ENCODE data around the gene CCDC88C. TPM values are rescaled to one million over a fixed set of nuclear protein-coding genes. Genes with fewer than 3 reads are reported as not detected.

Gene CCDC88C
- total RNA-seq, 1 experiment from 2014 or later, result 29.8 TPM

GRCh38 chr14:91396013-91396660 is 21.5 kb downstream of the CCDC88C start:
- Mint-ChIP-seq H3K27me3 (ENCODE audit: insufficient read depth, unreplicated experiment) (no peaks in the 10 kb centered on the region), H3K4me3 (ENCODE audit: unreplicated experiment) (no peak overlapping the region), H3K9me3 (ENCODE audit: unreplicated experiment) (no peaks in the 10 kb centered on the region), H3K27ac (ENCODE audit: unreplicated experiment) (no peak overlapping the region), H3K36me3 (ENCODE audit: insufficient read depth, unreplicated experiment) (peaks cover 10% of the 10 kb centered on the region), H3K4me1 (ENCODE audit: low read depth, unreplicated experiment) (peaks cover 6% of the 10 kb centered on the region)
- no TSS peak for BruUV-seq (replicated peaks)
- CTCF ChIA-PET, result no interaction called here
- DNase-seq, result no peak
- POLR2A ChIA-PET, result no interaction called here
- Histone ChIP-seq H3K4me1 (no peaks in the 10 kb centered on the region), H3K27me3 (replicated peaks; ENCODE audit: control insufficient read depth, insufficient read depth, low read length) (no peaks in the 10 kb centered on the region), H3K36me3 (ENCODE audit: control insufficient read depth, insufficient read depth, low read length) (no peaks in the 10 kb centered on the region), H3K4me3 (ENCODE audit: low read depth, low read length) (no peak overlapping the region), H3K9me3 (no peaks in the 10 kb centered on the region)
- intact Hi-C loops (cut with micrococcal nuclease; ENCODE audit: unreplicated experiment), result no loop called here
- no peak for TF ChIP-seq CTCF (IDR thresholded peaks at IDR 0.05; ENCODE audit: insufficient read depth in 1 of 2, low read depth in 1 of 2, low read length in 1 of 2, severe bottlenecking in 1 of 2, unreplicated experiment in 1 of 2)

- H3K4me1 ChIP-seq, result no peaks in the 10 kb centered on the region
- H3K9me3 ChIP-seq, result no peaks in the 10 kb centered on the region
- TF ChIP-seq CTCF (IDR thresholded peaks at IDR 0.05; ENCODE audit: insufficient read depth in 1 of 2, low read depth in 1 of 2, low read length in 1 of 2, severe bottlenecking in 1 of 2, unreplicated experiment in 1 of 2), result no peak
- H3K4me1 Mint-ChIP-seq (ENCODE audit: low read depth, unreplicated experiment), result peaks cover 6% of the 10 kb centered on the region
- no TSS peak for BruUV-seq (replicated peaks)
- ChIA-PET POLR2A (no interaction called here), CTCF (interaction anchor here (0.5 kb wide), 1 partner anchor 516 kb away, joined by 6 read pairs; no protein-coding TSS in a partner anchor)
- intact Hi-C loops (cut with micrococcal nuclease; ENCODE audit: unreplicated experiment), result no loop called here
- no peak overlapping the region for H3K4me3 ChIP-seq (ENCODE audit: low read depth, low read length)
- peaks cover 10% of the 10 kb centered on the region for H3K36me3 Mint-ChIP-seq (ENCODE audit: insufficient read depth, unreplicated experiment)
- no peak overlapping the region for H3K4me3 Mint-ChIP-seq (ENCODE audit: unreplicated experiment)
- no peaks in the 10 kb centered on the region for H3K27me3 Mint-ChIP-seq (ENCODE audit: insufficient read depth, unreplicated experiment)
- no peaks in the 10 kb centered on the region for H3K9me3 Mint-ChIP-seq (ENCODE audit: unreplicated experiment)
- DNase-seq, result no peak
- H3K27me3 ChIP-seq (replicated peaks; ENCODE audit: control insufficient read depth, insufficient read depth, low read length), result no peaks in the 10 kb centered on the region
- no peak overlapping the region for H3K27ac Mint-ChIP-seq (ENCODE audit: unreplicated experiment)
- no peaks in the 10 kb centered on the region for H3K36me3 ChIP-seq (ENCODE audit: control insufficient read depth, insufficient read depth, low read length)
Observed at GRCh38 chr14:91395466-91395865, 22.2 kb downstream of the CCDC88C start.

GRCh38 chr14:91394105-91395081 is 23.2 kb downstream of the CCDC88C start:
- H3K9me3 ChIP-seq, result no peaks in the 10 kb centered on the region
- intact Hi-C loops (cut with micrococcal nuclease; ENCODE audit: unreplicated experiment), result no loop called here
- H3K4me1 Mint-ChIP-seq (ENCODE audit: low read depth, unreplicated experiment), result peaks cover 6% of the 10 kb centered on the region
- no peak for DNase-seq
- no TSS peak for BruUV-seq (replicated peaks)
- no peaks in the 10 kb centered on the region for H3K36me3 ChIP-seq (ENCODE audit: control insufficient read depth, insufficient read depth, low read length)
- H3K27me3 Mint-ChIP-seq (ENCODE audit: insufficient read depth, unreplicated experiment), result no peaks in the 10 kb centered on the region
- no peaks in the 10 kb centered on the region for H3K4me1 ChIP-seq
- peaks cover 10% of the 10 kb centered on the region for H3K36me3 Mint-ChIP-seq (ENCODE audit: insufficient read depth, unreplicated experiment)
- H3K27ac Mint-ChIP-seq (ENCODE audit: unreplicated experiment), result no peak overlapping the region
- POLR2A ChIA-PET, result no interaction called here
- no peaks in the 10 kb centered on the region for H3K9me3 Mint-ChIP-seq (ENCODE audit: unreplicated experiment)
- no peak for TF ChIP-seq CTCF (IDR thresholded peaks at IDR 0.05; ENCODE audit: insufficient read depth in 1 of 2, low read depth in 1 of 2, low read length in 1 of 2, severe bottlenecking in 1 of 2, unreplicated experiment in 1 of 2)
- H3K4me3 ChIP-seq (ENCODE audit: low read depth, low read length), result no peak overlapping the region
- H3K27me3 ChIP-seq (replicated peaks; ENCODE audit: control insufficient read depth, insufficient read depth, low read length), result no peaks in the 10 kb centered on the region
- no peak overlapping the region for H3K4me3 Mint-ChIP-seq (ENCODE audit: unreplicated experiment)
- CTCF ChIA-PET, result interaction anchor here (0.5 kb wide), 1 partner anchor 515 kb away, joined by 6 read pairs; no protein-coding TSS in a partner anchor
